ENCODE measurements around the gene IL16. TPM values are rescaled to one million over a fixed set of nuclear protein-coding genes. Genes with fewer than 3 reads are reported as not detected.

IL16 gene
- total and polyA plus RNA-seq, 2 donors from 2014 or later, result 1.4 to 19.9 TPM

DNA sequence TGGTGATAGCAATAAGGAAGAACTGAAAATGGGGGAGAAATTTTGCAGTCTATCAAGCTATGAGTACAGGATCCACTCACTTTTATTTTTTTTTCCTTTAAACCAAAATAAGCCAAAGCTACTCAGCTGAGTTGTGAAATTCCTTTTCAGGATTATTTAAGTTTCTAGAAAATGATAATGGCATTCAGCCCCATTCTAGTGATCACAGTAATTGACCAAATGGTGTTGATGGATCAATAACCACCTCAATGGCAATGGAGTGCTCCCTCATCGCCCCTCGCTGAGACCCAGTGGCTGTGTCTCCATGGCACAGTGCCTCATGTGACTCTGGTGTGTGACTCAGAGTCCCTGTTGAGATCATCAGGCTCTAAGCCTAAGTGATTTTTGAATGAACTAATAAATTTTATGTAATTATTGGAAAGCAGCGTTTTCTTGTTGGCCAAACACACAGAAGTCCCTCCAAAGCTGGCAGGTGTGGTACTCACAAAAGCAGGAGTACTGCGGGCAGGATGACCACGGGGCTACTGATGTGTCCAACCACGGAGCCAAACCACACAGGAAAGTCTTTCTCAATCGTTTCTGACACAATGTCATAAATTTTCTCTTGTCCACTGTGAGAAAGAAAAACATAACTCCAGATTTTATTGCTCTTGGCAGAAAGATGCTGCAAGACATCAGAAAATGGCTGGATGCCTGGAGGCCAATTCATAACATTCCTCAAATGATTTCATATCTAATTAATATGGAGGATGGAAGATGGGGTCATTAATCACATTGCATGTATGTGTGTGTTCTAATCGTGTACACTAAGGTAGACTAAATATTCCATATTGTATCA is 141.7 kb downstream of the IL16 start:
- Histone ChIP-seq H3K4me1 (ENCODE audit: control insufficient read depth in 2 of 3, insufficient read depth in 2 of 3, low read depth in 1 of 3, low read length in 3 of 3) (no peaks in the 10 kb centered on the region), H3K27ac (ENCODE audit: low read depth in 2 of 2, low read length in 2 of 2) (peak overlapping the region in 1 of 2 donors; percentile 34), H3K9ac (ENCODE audit: low read length in 3 of 3) (no peak overlapping the region), H3K36me3 (ENCODE audit: control insufficient read depth in 2 of 3, insufficient read depth in 3 of 3, low read length in 3 of 3) (no peaks in the 10 kb centered on the region), H3K4me3 (ENCODE audit: low read length in 3 of 3) (no peak overlapping the region), H3K9me3 (ENCODE audit: control insufficient read depth in 2 of 3, insufficient read depth in 1 of 3, low read length in 3 of 3) (no peaks in the 10 kb centered on the region), H3K27me3 (ENCODE audit: control insufficient read depth, insufficient read depth, low read length) (no peaks in the 10 kb centered on the region)
- FAIRE-seq (no peak), DNase-seq (peak in 2 of 5 donors; percentile 34 to 57)
- intact Hi-C loops (cut with DNase I), result loop anchor here (10.0 kb wide), 1 partner anchor 54 kb away; no protein-coding TSS in a partner anchor
- no peak for TF ChIP-seq CTCF (IDR thresholded peaks at IDR 0.05; ENCODE audit: borderline replicate concordance, extremely low read depth, insufficient read depth)

- FAIRE-seq, result no peak
- H3K4me3 ChIP-seq (ENCODE audit: low read length in 3 of 3), result no peak overlapping the region
- H3K36me3 ChIP-seq (ENCODE audit: control insufficient read depth in 2 of 3, insufficient read depth in 3 of 3, low read length in 3 of 3), result no peaks in the 10 kb centered on the region
- no peak for DNase-seq
- intact Hi-C loops (cut with DNase I), result loop anchor here (10.0 kb wide), 1 partner anchor 55 kb away; no protein-coding TSS in a partner anchor
- H3K27me3 ChIP-seq (ENCODE audit: control insufficient read depth, insufficient read depth, low read length), result no peaks in the 10 kb centered on the region
- H3K4me1 ChIP-seq (ENCODE audit: control insufficient read depth in 2 of 3, insufficient read depth in 2 of 3, low read depth in 1 of 3, low read length in 3 of 3), result no peaks in the 10 kb centered on the region
- TF ChIP-seq CTCF (IDR thresholded peaks at IDR 0.05; ENCODE audit: borderline replicate concordance, extremely low read depth, insufficient read depth), result no peak
- H3K9ac ChIP-seq (ENCODE audit: low read length in 3 of 3), result no peak overlapping the region
- H3K27ac ChIP-seq (ENCODE audit: low read depth in 2 of 2, low read length in 2 of 2), result no peak overlapping the region
- H3K9me3 ChIP-seq (ENCODE audit: control insufficient read depth in 2 of 3, insufficient read depth in 1 of 3, low read length in 3 of 3), result no peaks in the 10 kb centered on the region
Measured at GRCh38 chr15:81339321-81339720, 142.6 kb downstream of the IL16 start.

DNA sequence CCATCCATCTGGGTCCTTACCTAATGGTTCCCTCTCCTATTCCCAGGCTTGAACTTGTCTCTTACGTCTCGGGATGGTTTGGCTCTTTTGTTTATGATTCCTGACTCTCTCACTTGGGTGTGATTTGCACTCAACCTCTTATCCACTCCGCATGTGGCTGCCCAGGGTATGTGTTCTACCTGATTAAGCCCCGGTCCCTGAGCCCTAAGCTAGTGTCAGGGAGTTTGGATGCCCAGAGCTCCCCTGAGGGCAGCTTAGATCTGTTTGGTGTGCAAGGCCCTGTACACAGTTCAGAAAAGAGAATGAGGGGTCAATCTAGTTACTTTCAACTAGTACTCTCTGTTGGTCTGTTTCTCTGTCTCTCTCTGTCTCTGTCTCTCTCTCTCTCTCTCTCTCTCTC is 143.2 kb downstream of the IL16 start:
- TF ChIP-seq CTCF (IDR thresholded peaks at IDR 0.05; ENCODE audit: borderline replicate concordance, extremely low read depth, insufficient read depth), result no peak
- no peaks in the 10 kb centered on the region for H3K4me1 ChIP-seq (ENCODE audit: control insufficient read depth in 2 of 3, insufficient read depth in 2 of 3, low read depth in 1 of 3, low read length in 3 of 3)
- H3K36me3 ChIP-seq (ENCODE audit: control insufficient read depth in 2 of 3, insufficient read depth in 3 of 3, low read length in 3 of 3), result no peaks in the 10 kb centered on the region
- H3K9me3 ChIP-seq (ENCODE audit: control insufficient read depth in 2 of 3, insufficient read depth in 1 of 3, low read length in 3 of 3), result no peaks in the 10 kb centered on the region
- H3K9ac ChIP-seq (ENCODE audit: low read length in 3 of 3), result no peak overlapping the region
- FAIRE-seq (no peak), DNase-seq (no peak)
- no peak overlapping the region for H3K4me3 ChIP-seq (ENCODE audit: low read length in 3 of 3)
- no peaks in the 10 kb centered on the region for H3K27me3 ChIP-seq (ENCODE audit: control insufficient read depth, insufficient read depth, low read length)
- no peak overlapping the region for H3K27ac ChIP-seq (ENCODE audit: low read depth in 2 of 2, low read length in 2 of 2)
- intact Hi-C loops (cut with DNase I), result loop anchor here (10.0 kb wide), 1 partner anchor 55 kb away; no protein-coding TSS in a partner anchor
